Myocyte (in vitro differentiated cells): ENCODE results near the gene DST. TPM values are rescaled to one million over a fixed set of nuclear protein-coding genes. Genes with fewer than 3 reads are reported as not detected.

Source experiments
- DNase-seq: peaks from one replicate; pipeline ENCODE4 v3.0.0-alpha.2; 2012; ENCODE audit warnings: low read depth
- total RNA-seq: library from RNA; depleted of rRNA; stranded (reverse); fragments of >200 nt; gene quantifications from 2 replicates; pipeline ENCODE4 v1.2.3, GENCODE V29; 2014

DST gene
- total RNA-seq, 1 donor from 2014 or later = 500 TPM

DNA sequence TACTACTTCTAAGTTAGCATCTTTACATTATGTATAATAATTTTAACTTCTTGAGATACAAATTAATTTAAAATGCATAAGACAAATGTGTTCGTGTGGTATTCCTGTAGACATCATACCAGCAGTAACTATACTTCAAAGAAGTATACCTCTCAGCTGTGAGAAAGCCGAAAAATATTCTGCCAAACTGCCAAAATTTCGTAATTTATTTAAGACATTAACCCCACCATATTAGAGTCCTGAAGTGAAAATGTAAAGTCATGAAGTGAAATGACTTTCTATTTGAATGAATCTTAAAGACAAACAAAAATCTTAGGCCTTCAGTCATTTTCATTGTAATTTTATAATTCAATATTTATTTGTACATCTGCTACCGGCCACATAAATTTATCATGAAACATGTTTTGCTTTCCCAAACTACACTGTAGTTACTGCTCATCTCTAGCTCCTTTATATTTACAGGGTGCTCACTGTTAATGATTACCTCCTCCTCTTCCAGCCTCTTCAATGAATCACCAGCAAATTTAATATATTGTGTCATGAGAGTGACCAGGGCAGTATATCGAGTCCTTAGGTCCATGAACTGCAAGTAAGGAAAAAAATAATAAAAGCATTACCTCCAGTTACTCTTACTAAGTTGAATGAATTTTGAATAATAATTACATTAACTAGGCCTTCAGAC is 18.5 kb downstream of the DST start:
- no peak for DNase-seq

DNA sequence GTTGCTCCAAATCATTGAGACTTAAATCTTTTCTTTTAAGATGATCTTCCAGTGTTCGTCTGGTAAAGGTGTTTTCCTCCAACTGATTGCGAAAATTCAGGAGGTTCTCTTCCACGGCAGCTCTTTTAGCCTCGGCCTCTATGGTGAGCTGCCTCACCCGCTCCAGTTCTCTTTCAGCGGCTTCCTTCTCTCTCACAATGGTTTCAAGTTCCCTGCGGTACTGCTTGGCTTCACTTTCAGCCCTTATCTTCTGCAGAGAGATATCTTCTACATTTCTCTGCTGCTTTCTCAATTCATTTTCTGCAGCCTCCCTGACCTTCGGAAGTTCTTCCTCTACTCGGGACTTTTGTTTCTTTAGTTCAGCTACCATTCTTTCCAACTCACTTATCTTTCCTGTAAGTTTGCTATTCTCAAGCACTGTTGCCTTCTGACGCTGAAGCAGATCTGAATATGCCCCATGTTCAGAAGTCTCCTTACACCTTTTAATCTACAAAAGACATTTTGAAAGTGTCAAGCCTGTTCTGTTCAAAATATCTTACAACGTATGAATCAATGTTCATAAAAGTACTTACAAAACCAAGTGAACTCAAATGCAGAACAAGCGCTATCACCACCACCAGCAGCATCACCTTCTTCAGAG is 22.3 kb downstream of the DST start:
- DNase-seq = no peak

DNA sequence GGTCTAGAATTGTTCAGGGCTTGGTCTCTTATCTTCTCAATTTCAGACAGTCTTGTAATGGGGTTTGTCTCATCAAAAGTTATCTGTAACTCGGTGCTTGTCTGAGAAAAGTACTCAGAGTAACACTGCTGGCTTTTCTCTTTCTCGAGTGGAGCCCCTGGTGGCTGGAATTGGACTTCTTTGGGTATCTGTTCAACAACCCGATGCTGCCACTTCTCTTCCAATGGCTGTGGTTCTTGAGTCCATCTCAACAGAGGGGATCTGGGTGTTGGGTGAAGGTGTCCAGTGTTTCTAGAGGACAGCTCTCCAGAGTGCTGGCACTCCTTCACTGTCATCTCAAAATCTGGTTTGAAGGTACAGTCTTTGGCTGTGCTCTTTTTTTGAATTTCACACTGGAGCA is 24.6 kb downstream of the DST start:
- DNase-seq = peak; percentile 4

DNA sequence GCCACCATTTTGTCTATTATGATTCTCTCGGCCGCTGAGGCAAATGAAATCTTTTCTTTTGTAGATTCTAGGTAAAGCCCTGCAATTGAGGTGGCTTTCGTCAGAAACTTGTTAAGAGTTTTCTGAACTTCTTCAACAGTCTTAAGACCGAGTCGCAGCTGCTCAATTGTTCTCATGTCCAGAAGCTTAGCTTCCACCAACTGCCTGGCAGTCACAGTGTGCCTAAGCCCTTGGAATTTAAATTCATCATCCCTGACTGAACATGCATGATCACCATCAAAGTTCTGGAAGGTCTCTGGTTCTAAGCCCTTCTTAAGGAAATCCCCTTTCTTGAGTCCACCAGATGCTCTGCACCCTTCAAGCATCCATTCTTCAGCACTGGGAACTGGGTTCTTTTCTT is 25.7 kb downstream of the DST start:
- peak; percentile 14 for DNase-seq

DNA sequence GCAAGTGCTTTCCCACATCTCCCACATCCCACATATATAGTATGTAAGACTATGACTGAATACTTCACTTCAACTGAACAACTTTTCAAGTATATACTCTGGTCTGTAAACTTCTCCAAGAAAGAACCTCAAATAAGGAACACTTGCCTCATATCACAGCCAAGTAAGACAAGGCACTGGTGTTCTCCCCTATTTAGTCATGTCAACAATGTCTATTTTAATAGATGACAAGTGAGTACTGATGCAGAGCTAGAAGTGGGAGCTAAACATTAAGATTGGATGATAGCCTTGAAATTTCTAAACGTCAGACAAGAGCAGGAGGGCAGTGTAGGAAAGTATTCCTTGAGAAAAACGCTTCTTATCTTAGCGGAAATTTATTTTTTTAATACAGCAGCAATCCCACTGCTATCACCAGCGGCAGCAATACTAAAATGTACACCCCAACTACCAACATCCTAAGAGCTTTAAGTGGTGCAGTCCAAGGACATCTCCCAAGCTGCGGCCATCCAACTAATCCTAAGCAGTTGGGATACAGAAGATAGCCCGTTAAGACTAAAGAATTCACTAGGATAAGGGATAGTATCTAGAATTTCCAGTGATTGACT is 29.3 kb downstream of the DST start:
- DNase-seq = no peak

DNA sequence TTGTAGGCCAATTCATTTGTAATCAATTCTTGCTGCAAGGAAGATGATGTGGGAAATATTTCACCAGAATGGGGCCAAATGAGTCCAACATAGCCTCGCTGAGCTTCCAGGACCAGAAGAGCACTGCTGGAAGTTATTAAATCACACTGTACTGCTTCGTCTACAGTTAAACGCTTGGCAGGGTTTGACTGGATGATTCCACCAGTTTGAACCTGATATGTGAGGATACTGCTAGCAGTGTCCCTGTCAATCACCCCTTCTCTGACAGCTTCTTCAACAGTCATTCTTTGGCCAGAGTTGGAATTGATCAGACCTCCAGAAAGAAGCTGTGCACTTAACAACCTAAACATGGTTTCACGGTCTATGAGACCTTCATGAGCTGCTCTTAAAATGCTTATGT is 34.4 kb downstream of the DST start:
- no peak for DNase-seq

DNA sequence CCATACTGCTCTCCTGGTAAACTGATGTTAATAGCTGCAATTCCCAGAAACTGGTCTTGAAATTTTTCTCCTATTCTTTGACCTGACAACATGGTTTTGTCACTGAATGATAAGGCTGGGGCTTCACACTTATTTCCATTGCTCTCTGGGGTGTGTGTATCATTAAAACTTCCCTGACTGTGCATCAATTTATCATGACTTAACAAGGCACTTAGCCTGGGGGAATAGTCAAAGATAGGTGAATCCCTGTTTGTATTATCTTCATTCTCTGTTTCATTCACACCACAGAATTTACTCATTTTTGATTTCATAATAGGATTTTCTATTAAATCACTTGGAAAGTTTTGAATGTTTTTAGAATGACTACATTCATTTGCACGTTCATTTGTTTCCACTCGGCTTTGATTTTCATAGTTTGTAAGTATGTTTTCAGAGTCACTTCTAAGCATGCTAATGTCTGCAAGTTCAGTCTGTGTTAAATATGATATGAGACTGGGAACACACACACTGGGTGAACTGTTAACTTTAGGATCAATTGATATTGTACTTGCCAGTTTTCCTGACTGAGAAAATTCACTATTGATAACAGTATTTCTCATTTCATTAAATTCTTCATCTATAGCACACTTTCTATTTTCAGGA is 35.5 kb downstream of the DST start:
- no peak for DNase-seq

DNA sequence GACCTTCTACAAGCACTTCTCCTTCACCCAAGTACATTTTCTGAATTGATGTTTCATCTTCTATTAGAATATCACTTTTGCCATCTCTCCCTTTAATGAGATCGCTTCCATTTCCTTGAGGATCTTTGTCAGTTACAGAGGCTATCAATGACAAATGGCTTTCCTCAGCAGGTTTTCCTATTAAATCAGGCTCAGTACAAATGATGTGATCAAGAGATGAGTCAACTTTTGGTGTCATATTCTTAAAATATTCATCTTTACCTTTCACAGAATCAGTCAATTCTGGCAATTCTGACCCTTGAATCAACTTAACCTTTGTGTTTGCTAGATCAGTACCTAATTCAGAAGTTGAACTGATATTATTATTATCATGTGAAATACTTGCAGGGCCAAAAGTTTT is 37.3 kb downstream of the DST start:
- no peak for DNase-seq

DNA sequence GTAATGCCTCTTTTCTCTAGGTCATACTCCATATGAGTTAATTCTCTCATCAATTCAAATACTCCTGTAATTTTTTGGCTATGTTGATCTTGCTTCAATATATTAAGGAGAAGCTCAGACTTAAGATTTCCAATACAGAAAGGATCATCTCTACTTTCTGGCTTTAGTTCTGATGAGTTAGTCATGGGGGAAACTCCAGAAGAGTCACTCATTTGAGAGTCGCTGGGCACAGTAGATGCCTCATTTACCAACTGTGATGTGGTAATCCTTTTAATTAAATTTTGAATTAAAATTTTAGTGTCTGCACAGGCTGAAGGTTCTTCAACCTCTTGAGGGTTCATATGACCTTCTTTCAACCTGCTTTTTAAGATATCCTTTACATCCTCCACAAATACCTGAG is 38.5 kb downstream of the DST start:
- no peak for DNase-seq

DNA sequence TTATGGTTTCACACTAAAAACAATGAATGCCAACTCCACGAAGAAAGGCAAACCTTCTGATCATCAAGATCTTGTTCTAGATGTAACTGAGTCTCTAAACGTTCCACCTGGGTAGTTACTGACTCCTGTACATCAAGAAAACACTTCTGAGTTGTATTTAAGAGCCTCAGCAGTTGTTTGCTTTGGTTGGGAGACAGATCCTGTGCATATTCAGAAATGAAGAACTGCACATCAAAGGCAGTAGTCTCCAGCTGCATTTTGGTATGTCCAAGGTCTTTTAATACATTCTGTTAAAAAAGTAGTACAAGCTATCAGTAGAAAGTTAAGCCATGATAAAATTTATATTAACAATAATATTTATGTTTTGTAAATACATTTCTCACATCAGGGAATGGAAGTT is 41.3 kb downstream of the DST start:
- DNase-seq = no peak

DNA sequence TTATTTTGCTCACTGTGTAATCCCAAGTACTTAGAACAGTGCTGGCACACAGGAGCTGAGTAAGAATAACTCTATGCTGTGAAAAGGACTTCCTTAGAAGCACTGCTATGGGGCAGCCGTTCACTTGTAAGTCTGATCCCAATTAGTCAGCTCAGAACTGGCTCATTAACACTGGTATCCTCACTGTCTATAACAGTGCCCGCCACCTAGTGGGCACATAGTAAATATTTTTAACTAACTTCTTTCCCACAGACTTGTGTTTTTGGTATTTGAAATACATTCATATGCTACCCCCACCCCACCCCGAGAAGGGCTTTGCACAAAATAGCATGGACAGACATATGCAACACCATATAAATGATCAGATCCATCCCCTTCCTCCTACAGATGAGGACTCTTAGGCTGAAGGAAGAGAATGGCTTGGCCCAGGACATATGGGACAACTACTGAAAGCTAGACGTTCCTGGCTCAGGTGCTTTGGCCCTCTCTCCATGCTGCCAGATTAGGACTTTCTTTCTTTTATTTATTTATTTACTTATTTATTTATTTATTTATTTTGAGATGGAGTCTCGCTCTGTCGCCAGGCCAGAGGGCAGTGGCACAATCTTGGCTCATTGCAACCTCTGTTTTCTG is 47.1 kb downstream of the DST start:
- peak; percentile 55 for DNase-seq

DNA sequence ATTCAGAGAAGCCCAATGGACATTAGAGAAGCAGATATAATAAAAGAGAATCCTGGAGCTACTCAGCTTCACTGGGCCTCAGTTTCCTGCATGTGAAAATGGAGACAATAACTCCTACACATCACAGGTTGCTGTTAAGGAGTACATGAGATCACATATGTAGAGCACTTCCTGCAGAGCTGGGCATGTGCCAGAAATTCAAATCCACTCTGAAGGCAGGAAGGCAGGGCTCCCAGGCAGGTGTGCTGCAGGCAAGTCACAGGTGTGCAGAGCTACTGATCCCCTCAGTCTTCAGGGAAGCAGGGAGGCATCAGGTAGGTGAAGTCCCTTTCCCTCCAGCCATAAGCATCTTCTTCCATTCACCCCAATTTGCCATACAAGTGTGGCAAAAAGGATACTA is 48.0 kb downstream of the DST start:
- DNase-seq = no peak

DNA sequence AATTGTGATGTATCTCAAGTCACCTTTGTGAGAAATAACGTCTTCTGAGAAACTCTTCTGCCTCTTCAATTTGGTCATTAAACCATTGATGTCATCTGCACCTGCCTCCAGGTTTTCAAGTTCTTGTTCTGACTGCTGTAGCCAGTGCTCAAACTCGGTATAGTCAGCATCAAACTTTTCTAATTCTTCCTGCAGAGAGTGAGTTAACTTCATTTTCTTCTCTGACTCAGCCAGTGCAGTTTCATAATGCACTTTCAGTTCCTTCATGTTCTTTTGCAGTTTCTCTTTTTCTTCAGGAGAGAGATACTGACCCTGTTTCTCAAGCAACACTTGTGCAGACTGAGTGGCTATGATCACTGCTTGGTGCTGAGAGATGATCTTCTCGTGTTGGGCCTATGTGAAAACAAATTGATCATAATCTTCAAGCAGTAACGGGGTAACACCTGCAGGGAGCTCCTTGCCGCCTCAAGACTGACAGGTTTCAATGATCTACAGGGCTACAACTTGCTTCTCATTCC is 48.8 kb downstream of the DST start:
- no peak for DNase-seq

DNA sequence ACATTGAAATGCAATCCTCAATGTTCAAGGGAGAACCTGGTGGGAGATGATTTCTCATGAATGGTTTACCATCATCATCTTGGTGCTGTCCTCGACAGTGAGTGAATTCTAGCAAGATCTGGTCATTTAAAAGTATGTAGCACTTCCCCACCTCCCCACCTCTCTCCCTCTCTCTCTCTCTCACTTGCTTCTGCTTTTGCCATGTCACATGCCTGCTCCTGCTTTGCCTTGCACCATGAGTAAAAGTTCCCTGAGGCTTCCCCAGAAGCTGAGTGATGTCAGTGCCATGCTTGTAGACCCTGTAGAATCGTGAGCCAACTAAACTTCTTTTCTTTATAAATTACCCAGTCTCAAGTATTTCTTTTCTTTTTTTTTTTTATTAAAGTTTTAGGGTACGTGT is 60.5 kb downstream of the DST start:
- DNase-seq = no peak

DNA sequence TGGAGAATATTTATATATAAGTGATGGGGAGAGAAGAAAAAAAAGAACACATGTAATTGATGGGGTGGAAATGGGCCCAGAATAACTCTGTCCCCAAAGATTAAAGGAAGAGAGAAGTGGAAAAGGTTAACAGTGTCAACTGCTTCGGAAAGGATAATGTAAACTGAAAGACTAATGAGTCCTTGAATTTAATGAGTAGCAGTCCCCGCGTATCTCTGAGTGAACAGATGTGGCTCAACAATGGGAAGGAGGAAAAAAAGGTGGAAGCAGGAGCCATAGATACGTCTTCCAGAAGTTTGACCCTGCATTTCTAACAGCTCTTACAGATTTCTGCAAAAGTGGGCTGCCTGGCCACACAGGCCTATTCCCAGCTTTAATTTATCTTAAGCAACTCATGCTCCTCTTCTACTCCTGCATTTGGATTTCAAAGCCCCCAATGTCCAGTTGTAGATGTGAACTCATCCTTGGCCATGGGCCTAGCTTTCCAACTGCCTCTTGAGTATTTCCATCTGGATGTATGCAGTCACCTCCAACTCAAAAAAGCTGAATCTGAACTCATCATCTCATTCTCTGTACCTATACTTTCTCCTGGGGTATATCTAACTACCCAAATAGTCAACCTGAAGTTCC is 61.3 kb downstream of the DST start:
- DNase-seq = no peak

DNA sequence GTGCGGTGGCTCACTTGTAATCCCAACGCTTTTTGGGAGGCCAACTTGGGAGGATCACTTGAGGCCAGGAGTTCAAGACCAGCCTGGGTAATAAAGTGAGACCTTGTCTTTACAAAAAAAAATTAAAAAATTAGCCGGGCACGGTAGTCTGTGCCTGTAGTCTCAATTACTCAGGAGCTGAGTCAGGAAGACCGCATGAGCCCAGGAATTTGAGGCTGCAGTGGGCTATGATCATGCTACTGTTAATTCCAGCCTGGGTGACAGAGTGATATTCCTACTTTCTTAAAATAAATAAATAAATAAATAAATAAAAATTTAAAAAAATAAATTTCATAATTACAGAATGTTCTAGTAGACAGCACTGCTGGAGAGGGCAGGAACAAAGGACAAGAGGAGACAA is 62.4 kb downstream of the DST start:
- no peak for DNase-seq

DNA sequence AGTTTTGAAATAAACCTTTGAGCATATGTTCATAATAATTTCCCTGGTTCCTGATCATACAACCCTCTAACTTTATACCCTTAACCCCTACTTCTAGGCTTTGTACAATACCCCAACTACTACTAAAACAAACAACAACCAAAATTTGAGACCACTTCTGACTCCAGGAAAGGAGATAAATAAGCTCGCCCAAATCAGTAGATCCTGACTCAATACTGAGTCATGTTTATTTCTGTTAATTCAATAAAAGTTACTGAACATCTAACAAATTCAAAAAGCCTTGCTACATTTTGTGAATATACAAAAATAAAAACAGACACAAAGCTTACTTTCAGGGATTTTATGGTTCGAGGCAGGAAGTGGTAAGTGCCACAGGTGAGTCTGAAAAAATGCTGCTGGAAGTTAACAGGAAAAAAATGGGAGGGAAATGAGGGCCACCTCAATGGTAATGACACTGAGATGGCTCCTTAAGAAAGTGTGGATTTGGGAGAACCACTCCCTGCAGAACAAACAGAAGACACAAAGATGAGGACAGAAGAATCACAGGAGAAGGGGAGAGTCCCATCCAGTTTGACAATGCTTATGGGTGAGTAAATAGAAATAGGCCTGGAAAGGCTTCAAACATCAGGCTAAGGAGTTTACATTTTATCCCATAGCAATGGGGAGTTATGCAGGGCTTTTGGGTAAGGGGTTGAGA is 63.4 kb downstream of the DST start:
- DNase-seq = no peak

DNA sequence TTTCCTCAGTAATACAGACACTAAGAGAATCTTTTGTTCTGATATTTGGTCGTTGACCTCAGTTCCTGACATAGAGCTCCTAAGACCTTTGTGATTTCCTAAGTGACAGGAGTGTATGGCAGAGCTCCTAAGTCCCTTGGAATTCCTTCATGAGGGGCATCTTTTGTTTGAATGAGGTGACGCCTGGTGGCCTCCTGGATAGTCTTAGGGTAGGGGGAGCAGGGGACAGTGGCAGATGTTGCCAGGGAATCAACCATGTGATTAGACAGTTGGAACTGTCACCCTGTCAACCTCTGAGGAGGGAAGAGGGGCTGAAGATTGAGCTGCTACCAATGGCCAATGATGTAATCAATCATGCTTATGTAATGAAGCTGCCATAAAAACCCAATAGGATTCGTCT is 67.0 kb downstream of the DST start:
- no peak for DNase-seq

DNA sequence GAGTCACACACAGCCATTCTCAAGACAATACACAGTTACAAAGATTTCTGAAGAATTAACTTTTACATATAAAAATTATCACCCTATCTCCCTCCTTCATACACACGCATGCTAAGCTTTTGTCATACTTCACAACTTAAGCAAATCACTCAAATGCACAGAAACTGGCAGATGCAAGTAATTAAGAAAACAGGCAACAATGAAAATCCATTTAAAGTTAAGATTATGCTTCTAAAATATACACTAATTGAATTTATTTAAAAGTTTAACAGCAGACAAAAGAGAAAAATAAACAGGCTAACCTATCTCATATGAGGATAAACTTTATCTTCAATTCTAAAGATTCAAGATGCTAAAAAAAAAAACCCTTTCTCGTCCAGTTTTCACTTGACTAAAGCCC is 68.4 kb downstream of the DST start:
- DNase-seq = no peak

DNA sequence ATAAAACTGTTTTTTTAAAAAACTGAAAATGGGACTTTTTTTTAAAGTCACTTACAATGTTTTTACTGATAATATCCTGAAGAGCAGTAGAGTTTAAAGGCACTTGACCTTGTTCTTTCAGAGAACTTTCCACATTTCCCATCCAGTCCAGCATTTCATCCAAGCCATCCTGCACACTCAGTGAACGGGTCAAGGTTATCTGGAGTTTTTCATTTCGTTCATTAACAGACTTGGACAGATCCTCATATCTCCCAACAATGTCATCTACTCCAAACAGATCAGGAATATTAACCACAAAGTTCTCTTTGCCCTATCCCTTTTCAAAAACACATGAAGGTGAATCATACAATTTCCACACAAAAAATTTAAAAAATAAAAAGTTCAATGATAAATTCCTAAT is 69.1 kb downstream of the DST start:
- DNase-seq = no peak
